ENCODE results near the gene LGALS1. TPM values are rescaled to one million over a fixed set of nuclear protein-coding genes. Genes with fewer than 3 reads are reported as not detected.
A peak's percentile ranks its signal among the peaks of the same experiment; 100 is the strongest.

The LGALS1 gene
- total and polyA plus RNA-seq, 9 of the 15 experiments (the other 6 are each of a cell fraction or from before 2014, with no cell fraction given), result 160 to 800 (median 330) TPM

GRCh38 chr22:37674951-37675929, at the start of gene LGALS1 (continued):
- TF ChIP-seq ATF6 (CRISPR knock-in tag; IDR thresholded peaks at IDR 0.05) (no peak), ZNF277 (CRISPR knock-in tag; IDR thresholded peaks at IDR 0.05; ENCODE audit: borderline replicate concordance) (no peak), FOXK2 (conservative IDR thresholded peaks at IDR 0.05 in 1 of 2, IDR thresholded peaks at IDR 0.05 in 1 of 2; ENCODE audit: low read depth in 2 of 2) (no peak), SNAPC5 (CRISPR knock-in tag; IDR thresholded peaks at IDR 0.05) (no peak), ARHGAP35 (IDR thresholded peaks at IDR 0.05; ENCODE audit: partially characterized antibody) (no peak), POU5F1 (IDR thresholded peaks at IDR 0.05; ENCODE audit: borderline replicate concordance, low read depth, low read length, partially characterized antibody) (no peak), ZBTB17 (CRISPR knock-in tag; IDR thresholded peaks at IDR 0.05) (no peak), LCOR (CRISPR knock-in tag; IDR thresholded peaks at IDR 0.05) (peak; percentile 100), RBBP5 (IDR thresholded peaks at IDR 0.05; ENCODE audit: borderline replicate concordance, insufficient read depth, low read length, poor library complexity, severe bottlenecking) (peak; percentile 48), BCLAF1 (IDR thresholded peaks at IDR 0.05; ENCODE audit: borderline replicate concordance in 1 of 2, control insufficient read depth in 1 of 2, low read depth in 2 of 2, low read length in 1 of 2) (no peak), MLX (CRISPR knock-in tag; conservative IDR thresholded peaks at IDR 0.05) (no peak), ARID4B (CRISPR knock-in tag; IDR thresholded peaks at IDR 0.05) (peak; percentile 68; the same call in 1 of the 2 replicates)

Data from K562 (cell line).